HepG2 (cell line): ENCODE data around the gene USH2A. TPM values are rescaled to one million over a fixed set of nuclear protein-coding genes. Genes with fewer than 3 reads are reported as not detected.

Experiments
- ATAC-seq: fragments of 200-7000 bp; cut with Tn5 transposase; 3 replicates; pipeline ENCODE4 v1.9.1; 2020; ENCODE audit warnings: mild to moderate bottlenecking, moderate library complexity
- BruUV-seq: library from RNA; stranded (reverse); fragments of 400-500 nt; replicated peaks from 2 replicates; lab custom pipeline; 2021; lab: Mats Ljungman, UMichigan
- CTCF ChIA-PET: fragments of 300-600 bp; formaldehyde crosslinking; extraction: SDS; loops from one replicate; lab custom pipeline; 2021; ENCODE audit warnings: low total read pairs, inconsistent platforms, low intra/inter-chr PET ratio; lab: Yijun Ruan, JAX
- POLR2A ChIA-PET: fragments of 350-600 bp; sonication (Branson Sonifier 250); formaldehyde crosslinking; loops from one replicate; lab custom pipeline; 2020; ENCODE audit warnings: antibody characterized with exemption, inconsistent platforms; lab: Yijun Ruan, JAX
- DNase-seq: peaks from one replicate; pipeline ENCODE4 v3.0.0-alpha.2; 2015; ENCODE audit warnings: low spot score
- FAIRE-seq: peaks from 3 replicates; lab custom pipeline; 2011; peaks lifted over from hg19 to GRCh38; lab: Jason Lieb, UNC
- H2AFZ ChIP-seq: one replicate; pipeline ENCODE4 v1.6.1; 2011; ENCODE audit warnings: low read length, inconsistent platforms
- H3K27ac ChIP-seq: fragments of 300-600 bp; 3 replicates; pipeline ENCODE4 v1.8.0; 2011; ENCODE audit warnings: mixed run types, mild to moderate bottlenecking, mixed read lengths, low read length, inconsistent platforms; ENCODE audit not compliant: insufficient read depth; ENCODE audit errors: extremely low read length
- H3K27me3 ChIP-seq, 2 experiments: fragments of 200-600 bp in 1 of 2; 2 replicates in 1 of 2; 3 replicates in 1 of 2; pipeline versions ENCODE4 v1.6.0 to v1.8.0; 2011; ENCODE audit warnings: low read length in 2 of 2, mild to moderate bottlenecking in 2 of 2, moderate library complexity in 2 of 2, inconsistent platforms in 1 of 2; ENCODE audit not compliant: insufficient read depth in 2 of 2, control insufficient read depth in 1 of 2
- H3K36me3 ChIP-seq, 2 experiments: fragments of 200-600 bp in 1 of 2; replicated peaks in 1 of 2; 2 replicates in 1 of 2; 3 replicates in 1 of 2; pipeline versions ENCODE4 v1.5.1 to v1.8.0; 2011; ENCODE audit warnings: low read length in 2 of 2, inconsistent platforms in 1 of 2; ENCODE audit not compliant: insufficient read depth in 2 of 2, control insufficient read depth in 1 of 2
- H3K4me1 ChIP-seq: 2 replicates; pipeline ENCODE4 v1.5.1; 2012; ENCODE audit warnings: low read length, inconsistent platforms; ENCODE audit not compliant: insufficient read depth
- H3K4me2 ChIP-seq: 2 replicates; pipeline ENCODE4 v1.6.0; 2011; ENCODE audit warnings: low read depth, low read length, inconsistent platforms
- H3K4me3 ChIP-seq, 3 experiments: fragments of 200-600 bp in 1 of 3; sonication (generic), shearing (Covaris generic) in 1 of 3; replicated peaks in 1 of 3; 2 replicates each; pipeline ENCODE4 v1.5.1; 2011 to 2016; ENCODE audit warnings: low read length in 3 of 3, inconsistent platforms in 2 of 3, low read depth in 2 of 3, mild to moderate bottlenecking in 2 of 3, control low read depth in 1 of 3, mixed read lengths in 1 of 3; ENCODE audit not compliant: insufficient read depth in 1 of 3
- H3K79me2 ChIP-seq: one replicate; pipeline ENCODE4 v1.6.1; 2011; ENCODE audit warnings: low read length, inconsistent platforms; ENCODE audit not compliant: insufficient read depth
- H3K9ac ChIP-seq: 2 replicates; pipeline ENCODE4 v1.6.0; 2011; ENCODE audit warnings: mild to moderate bottlenecking, low read depth, low read length, inconsistent platforms; ENCODE audit not compliant: insufficient read depth
- H3K9me3 ChIP-seq: 2 replicates; pipeline ENCODE4 v1.5.1; 2012; ENCODE audit warnings: mild to moderate bottlenecking, low read length
- H4K20me1 ChIP-seq: 2 replicates; pipeline ENCODE4 v1.6.0; 2011; ENCODE audit warnings: inconsistent platforms, mild to moderate bottlenecking, low read length, moderate library complexity; ENCODE audit not compliant: insufficient read depth
- CEBPB ChIP-seq: IDR thresholded peaks from 2 replicates; pipeline ENCODE4 v1.6.1; 2011; ENCODE audit warnings: low read depth, low read length, improper control_type of control experiment, borderline replicate concordance
- HNF4G ChIP-seq, 2 experiments: sonication (generic) in 1 of 2; formaldehyde crosslinking in 1 of 2; IDR thresholded peaks; 2 replicates each; pipeline versions ENCODE4 v1.4.0 to v1.6.1; 2011 to 2020; ENCODE audit warnings: borderline replicate concordance in 2 of 2, low read depth in 2 of 2, mild to moderate bottlenecking in 2 of 2, low read length in 1 of 2, missing genetic modification reagents in 1 of 2, moderate library complexity in 1 of 2
- JUND ChIP-seq: sonication (generic); formaldehyde crosslinking; IDR thresholded peaks from 2 replicates; pipeline ENCODE4 v1.8.0; 2022; ENCODE audit warnings: mild to moderate bottlenecking, missing genetic modification reagents
- ZNF367 ChIP-seq: sonication (generic); formaldehyde crosslinking; IDR thresholded peaks from 2 replicates; pipeline ENCODE4 v1.4.0; 2020; ENCODE audit warnings: missing genetic modification reagents, borderline replicate concordance
- ZSCAN21 ChIP-seq: sonication (generic); formaldehyde crosslinking; IDR thresholded peaks from 2 replicates; pipeline ENCODE4 v1.8.0; 2022; ENCODE audit warnings: mild to moderate bottlenecking, missing genetic modification reagents, moderate library complexity, borderline replicate concordance
- WGBS: methylation state at CpG from one replicate; pipeline ENCODE4 v1.1.6; 2017; ENCODE audit warnings: low lambda C conversion rate; 5-methylcytosine and 5-hydroxymethylcytosine counted together
- in situ Hi-C: cut with HindIII; loops from 2 replicates; pipeline ENCODE4 v1.10.0; 2017; ENCODE audit warnings: low pct_unique_long_range_greater_than_20kb; ENCODE audit not compliant: extremely low pct_ligation_motif_present
- intact Hi-C: fragments of 100-400 bp; cut with micrococcal nuclease; formaldehyde crosslinking; loops from one replicate; pipeline ENCODE4 v1.10.0; 2022; ENCODE audit not compliant: unreplicated experiment
- polyA plus RNA-seq, 8 experiments: library from polyadenylated mRNA; depleted of rRNA in 3 of 8; stranded (reverse) in 7 of 8; unstranded in 1 of 8; fragments of >200 nt; fragmentation: Illumina TruSeq in 4 of 8; extraction: Trizol in 4 of 8; gene quantifications; 2 replicates each; pipeline versions ENCODE4 v1.2.1 to v1.2.3, GENCODE V29; 2011 to 2016; ENCODE audit warnings: low read depth in 4 of 8, missing spikeins in 1 of 8, mixed read lengths in 1 of 8; ENCODE audit not compliant: insufficient read depth in 1 of 8
- total RNA-seq, 5 experiments: library from RNA; depleted of rRNA; stranded (reverse); fragments of >200 nt; fragmentation: Illumina TruSeq; extraction: Trizol; gene quantifications; 2 replicates each; pipeline ENCODE4 v1.2.3, GENCODE V29; 2016; ENCODE audit warnings: low read depth in 1 of 5
- TF ChIP-seq, protein P1 (sequence below): sonication (generic); formaldehyde crosslinking; IDR thresholded peaks from 2 replicates; pipeline ENCODE4 v1.8.1; 2022; ENCODE audit warnings: low read depth, mild to moderate bottlenecking, missing genetic modification reagents
- TF ChIP-seq, protein P2 (sequence below): sonication (generic); formaldehyde crosslinking; IDR thresholded peaks from 2 replicates; pipeline ENCODE4 v1.5.1; 2020; ENCODE audit warnings: missing genetic modification reagents, mild to moderate bottlenecking, borderline replicate concordance
- TF ChIP-seq, protein P3 (sequence below): sonication (generic); formaldehyde crosslinking; IDR thresholded peaks from 2 replicates; pipeline ENCODE4 v1.8.0; 2022; ENCODE audit warnings: missing genetic modification reagents, mild to moderate bottlenecking, moderate library complexity, borderline replicate concordance
- TF ChIP-seq, protein P4 (sequence below): sonication (generic); formaldehyde crosslinking; IDR thresholded peaks from 2 replicates; pipeline ENCODE4 v1.4.0; 2020; ENCODE audit warnings: missing genetic modification reagents

Gene USH2A
- total and polyA plus RNA-seq, 2 of the 13 experiments (the other 11 are each of a cell fraction or from before 2014, with no cell fraction given) = 0.02 TPM; not detected in 1

DNA sequence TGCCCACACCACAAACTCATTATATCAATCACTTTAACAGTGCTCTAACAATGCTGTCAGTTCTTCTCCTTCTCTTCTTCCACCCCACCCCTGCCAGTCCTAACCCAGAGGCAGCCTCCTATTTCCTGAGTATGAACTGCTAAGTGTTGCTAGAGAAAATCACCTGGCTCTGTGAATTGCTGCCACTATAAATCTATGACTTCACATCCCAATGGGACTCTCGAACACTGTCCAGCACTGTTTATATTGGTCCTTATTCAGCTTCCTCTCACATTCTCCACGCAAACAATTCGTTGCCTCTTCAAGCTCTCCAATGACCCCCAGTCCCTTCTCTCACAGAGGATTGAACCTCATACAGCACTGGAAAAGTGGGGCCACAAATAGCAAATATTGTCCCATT lies 27.0 kb upstream of the USH2A start:
- FAIRE-seq (no peak), DNase-seq (no peak)
- Histone ChIP-seq H3K4me3 (no peak overlapping the region), H3K27me3 (no peaks in the 10 kb centered on the region), H4K20me1 (no peaks in the 10 kb centered on the region), H3K9ac (no peak overlapping the region), H3K36me3 (no peaks in the 10 kb centered on the region), H3K4me1 (no peaks in the 10 kb centered on the region)
- intact Hi-C loops = no loop called here
- TF ChIP-seq HNF4G (IDR thresholded peaks at IDR 0.05; ENCODE audit: borderline replicate concordance, low read depth, low read length) = no peak
- no peak for TF ChIP-seq HNF4G (CRISPR knock-in tag; IDR thresholded peaks at IDR 0.05; ENCODE audit: borderline replicate concordance, low read depth)
- TF ChIP-seq, protein P1, sequence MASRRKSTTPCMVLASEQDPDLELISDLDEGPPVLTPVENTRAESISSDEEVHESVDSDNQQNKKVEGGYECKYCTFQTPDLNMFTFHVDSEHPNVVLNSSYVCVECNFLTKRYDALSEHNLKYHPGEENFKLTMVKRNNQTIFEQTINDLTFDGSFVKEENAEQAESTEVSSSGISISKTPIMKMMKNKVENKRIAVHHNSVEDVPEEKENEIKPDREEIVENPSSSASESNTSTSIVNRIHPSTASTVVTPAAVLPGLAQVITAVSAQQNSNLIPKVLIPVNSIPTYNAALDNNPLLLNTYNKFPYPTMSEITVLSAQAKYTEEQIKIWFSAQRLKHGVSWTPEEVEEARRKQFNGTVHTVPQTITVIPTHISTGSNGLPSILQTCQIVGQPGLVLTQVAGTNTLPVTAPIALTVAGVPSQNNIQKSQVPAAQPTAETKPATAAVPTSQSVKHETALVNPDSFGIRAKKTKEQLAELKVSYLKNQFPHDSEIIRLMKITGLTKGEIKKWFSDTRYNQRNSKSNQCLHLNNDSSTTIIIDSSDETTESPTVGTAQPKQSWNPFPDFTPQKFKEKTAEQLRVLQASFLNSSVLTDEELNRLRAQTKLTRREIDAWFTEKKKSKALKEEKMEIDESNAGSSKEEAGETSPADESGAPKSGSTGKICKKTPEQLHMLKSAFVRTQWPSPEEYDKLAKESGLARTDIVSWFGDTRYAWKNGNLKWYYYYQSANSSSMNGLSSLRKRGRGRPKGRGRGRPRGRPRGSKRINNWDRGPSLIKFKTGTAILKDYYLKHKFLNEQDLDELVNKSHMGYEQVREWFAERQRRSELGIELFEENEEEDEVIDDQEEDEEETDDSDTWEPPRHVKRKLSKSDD = no peak
- no peak for TF ChIP-seq CEBPB
- TF ChIP-seq ZNF367 (CRISPR knock-in tag) = no peak
- TF ChIP-seq, protein P2, sequence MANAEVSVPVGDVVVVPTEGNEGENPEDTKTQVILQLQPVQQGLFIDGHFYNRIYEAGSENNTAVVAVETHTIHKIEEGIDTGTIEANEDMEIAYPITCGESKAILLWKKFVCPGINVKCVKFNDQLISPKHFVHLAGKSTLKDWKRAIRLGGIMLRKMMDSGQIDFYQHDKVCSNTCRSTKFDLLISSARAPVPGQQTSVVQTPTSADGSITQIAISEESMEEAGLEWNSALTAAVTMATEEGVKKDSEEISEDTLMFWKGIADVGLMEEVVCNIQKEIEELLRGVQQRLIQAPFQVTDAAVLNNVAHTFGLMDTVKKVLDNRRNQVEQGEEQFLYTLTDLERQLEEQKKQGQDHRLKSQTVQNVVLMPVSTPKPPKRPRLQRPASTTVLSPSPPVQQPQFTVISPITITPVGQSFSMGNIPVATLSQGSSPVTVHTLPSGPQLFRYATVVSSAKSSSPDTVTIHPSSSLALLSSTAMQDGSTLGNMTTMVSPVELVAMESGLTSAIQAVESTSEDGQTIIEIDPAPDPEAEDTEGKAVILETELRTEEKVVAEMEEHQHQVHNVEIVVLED = no peak
- TF ChIP-seq, protein P3, sequence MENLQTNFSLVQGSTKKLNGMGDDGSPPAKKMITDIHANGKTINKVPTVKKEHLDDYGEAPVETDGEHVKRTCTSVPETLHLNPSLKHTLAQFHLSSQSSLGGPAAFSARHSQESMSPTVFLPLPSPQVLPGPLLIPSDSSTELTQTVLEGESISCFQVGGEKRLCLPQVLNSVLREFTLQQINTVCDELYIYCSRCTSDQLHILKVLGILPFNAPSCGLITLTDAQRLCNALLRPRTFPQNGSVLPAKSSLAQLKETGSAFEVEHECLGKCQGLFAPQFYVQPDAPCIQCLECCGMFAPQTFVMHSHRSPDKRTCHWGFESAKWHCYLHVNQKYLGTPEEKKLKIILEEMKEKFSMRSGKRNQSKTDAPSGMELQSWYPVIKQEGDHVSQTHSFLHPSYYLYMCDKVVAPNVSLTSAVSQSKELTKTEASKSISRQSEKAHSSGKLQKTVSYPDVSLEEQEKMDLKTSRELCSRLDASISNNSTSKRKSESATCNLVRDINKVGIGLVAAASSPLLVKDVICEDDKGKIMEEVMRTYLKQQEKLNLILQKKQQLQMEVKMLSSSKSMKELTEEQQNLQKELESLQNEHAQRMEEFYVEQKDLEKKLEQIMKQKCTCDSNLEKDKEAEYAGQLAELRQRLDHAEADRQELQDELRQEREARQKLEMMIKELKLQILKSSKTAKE (CRISPR knock-in tag) = no peak
- TF ChIP-seq, protein P4, sequence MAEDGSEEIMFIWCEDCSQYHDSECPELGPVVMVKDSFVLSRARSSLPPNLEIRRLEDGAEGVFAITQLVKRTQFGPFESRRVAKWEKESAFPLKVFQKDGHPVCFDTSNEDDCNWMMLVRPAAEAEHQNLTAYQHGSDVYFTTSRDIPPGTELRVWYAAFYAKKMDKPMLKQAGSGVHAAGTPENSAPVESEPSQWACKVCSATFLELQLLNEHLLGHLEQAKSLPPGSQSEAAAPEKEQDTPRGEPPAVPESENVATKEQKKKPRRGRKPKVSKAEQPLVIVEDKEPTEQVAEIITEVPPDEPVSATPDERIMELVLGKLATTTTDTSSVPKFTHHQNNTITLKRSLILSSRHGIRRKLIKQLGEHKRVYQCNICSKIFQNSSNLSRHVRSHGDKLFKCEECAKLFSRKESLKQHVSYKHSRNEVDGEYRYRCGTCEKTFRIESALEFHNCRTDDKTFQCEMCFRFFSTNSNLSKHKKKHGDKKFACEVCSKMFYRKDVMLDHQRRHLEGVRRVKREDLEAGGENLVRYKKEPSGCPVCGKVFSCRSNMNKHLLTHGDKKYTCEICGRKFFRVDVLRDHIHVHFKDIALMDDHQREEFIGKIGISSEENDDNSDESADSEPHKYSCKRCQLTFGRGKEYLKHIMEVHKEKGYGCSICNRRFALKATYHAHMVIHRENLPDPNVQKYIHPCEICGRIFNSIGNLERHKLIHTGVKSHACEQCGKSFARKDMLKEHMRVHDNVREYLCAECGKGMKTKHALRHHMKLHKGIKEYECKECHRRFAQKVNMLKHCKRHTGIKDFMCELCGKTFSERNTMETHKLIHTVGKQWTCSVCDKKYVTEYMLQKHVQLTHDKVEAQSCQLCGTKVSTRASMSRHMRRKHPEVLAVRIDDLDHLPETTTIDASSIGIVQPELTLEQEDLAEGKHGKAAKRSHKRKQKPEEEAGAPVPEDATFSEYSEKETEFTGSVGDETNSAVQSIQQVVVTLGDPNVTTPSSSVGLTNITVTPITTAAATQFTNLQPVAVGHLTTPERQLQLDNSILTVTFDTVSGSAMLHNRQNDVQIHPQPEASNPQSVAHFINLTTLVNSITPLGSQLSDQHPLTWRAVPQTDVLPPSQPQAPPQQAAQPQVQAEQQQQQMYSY (CRISPR knock-in tag) = no peak
- no peak for TF ChIP-seq JUND
- no peak for TF ChIP-seq ZSCAN21 (CRISPR knock-in tag)
- TF ChIP-seq, all 625 proteins: peak for 0
- WGBS = 1% methylated on average over 3 of the region's 3 CpGs
- Histone ChIP-seq H3K9me3 (no peaks in the 10 kb centered on the region), H3K4me2 (no peak overlapping the region), H3K27ac (no peak overlapping the region), H3K79me2 (no peaks in the 10 kb centered on the region), H2AFZ (no peak overlapping the region)
- ATAC-seq = no peak
- POLR2A ChIA-PET = no interaction called here
- CTCF ChIA-PET = no interaction called here
- BruUV-seq = no TSS peak
- in situ Hi-C loops = no loop called here
